ENCODE data around the gene OR2B2. TPM values are rescaled to one million over a fixed set of nuclear protein-coding genes. Genes with fewer than 3 reads are reported as not detected.

OR2B2 gene
- total RNA-seq, 1 experiment from 2014 or later: not detected

DNA sequence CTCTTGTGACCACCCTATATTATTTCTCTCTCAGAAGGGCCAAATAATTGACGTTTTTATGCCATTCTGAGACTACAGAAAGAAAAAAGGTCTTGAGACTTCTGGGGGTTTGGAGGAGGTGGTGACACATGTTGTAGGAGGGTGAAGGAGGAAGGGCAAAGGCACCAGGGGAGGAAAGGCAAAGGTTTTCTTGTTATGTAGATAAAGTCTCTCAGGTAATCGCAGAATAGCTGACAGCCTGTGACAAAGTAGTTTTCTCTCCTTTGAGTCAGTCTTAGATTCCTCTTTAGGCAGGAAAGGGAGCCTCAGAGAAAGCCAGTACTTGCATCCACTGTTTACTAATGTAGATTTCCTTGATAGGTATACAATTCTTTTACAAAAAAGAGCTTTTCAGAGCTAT, 23.6 kb downstream of the OR2B2 start:
- peak overlapping the region; percentile 24 for H3K27ac ChIP-seq (ENCODE audit: low read depth, low read length, poor library complexity, severe bottlenecking)
- no TSS peak for BruUV-seq (replicated peaks)
- POLR2A ChIA-PET (ENCODE audit: low non-redundant PET): interaction anchor here (0.6 kb wide), 1 partner anchor 756 kb away, joined by 3 read pairs; a partner anchor contains a TSS
- no peaks in the 10 kb centered on the region for H3K36me3 ChIP-seq (ENCODE audit: insufficient read depth, low read length, poor library complexity, severe bottlenecking)
- H3K4me3 ChIP-seq (ENCODE audit: low read depth, low read length, poor library complexity, severe bottlenecking): no peak overlapping the region
- no peaks in the 10 kb centered on the region for H3K27me3 ChIP-seq (replicated peaks; ENCODE audit: insufficient read depth, low read depth, low read length, poor library complexity)
- no peak for TF ChIP-seq EZH2 (IDR thresholded peaks at IDR 0.05; ENCODE audit: borderline replicate concordance, low read depth, low read length, poor library complexity, severe bottlenecking)
- no peak for TF ChIP-seq CTCF (conservative IDR thresholded peaks at IDR 0.05; ENCODE audit: low read depth, low read length)
- no peak for DNase-seq (ENCODE audit: low spot score)
- peaks cover 11% of the 10 kb centered on the region for H3K4me1 ChIP-seq (ENCODE audit: insufficient read depth, low read length, poor library complexity, severe bottlenecking)
- CTCF ChIA-PET: no interaction called here
- intact Hi-C loops (cut with micrococcal nuclease; ENCODE audit: unreplicated experiment): no loop called here
- H3K9me3 ChIP-seq (ENCODE audit: low read depth, low read length, poor library complexity, severe bottlenecking): no peaks in the 10 kb centered on the region

GRCh38 chr6:27886073-27886472, 26.1 kb downstream of the OR2B2 start:
- DNase-seq (ENCODE audit: low spot score): no peak
- ChIA-PET POLR2A (ENCODE audit: low non-redundant PET) (no interaction called here), CTCF (no interaction called here)
- Histone ChIP-seq H3K4me1 (ENCODE audit: insufficient read depth, low read length, poor library complexity, severe bottlenecking) (peaks cover 11% of the 10 kb centered on the region), H3K36me3 (ENCODE audit: insufficient read depth, low read length, poor library complexity, severe bottlenecking) (no peaks in the 10 kb centered on the region), H3K9me3 (ENCODE audit: low read depth, low read length, poor library complexity, severe bottlenecking) (no peaks in the 10 kb centered on the region), H3K27ac (ENCODE audit: low read depth, low read length, poor library complexity, severe bottlenecking) (no peak overlapping the region), H3K27me3 (replicated peaks; ENCODE audit: insufficient read depth, low read depth, low read length, poor library complexity) (no peaks in the 10 kb centered on the region), H3K4me3 (ENCODE audit: low read depth, low read length, poor library complexity, severe bottlenecking) (no peak overlapping the region)
- TF ChIP-seq CTCF (conservative IDR thresholded peaks at IDR 0.05; ENCODE audit: low read depth, low read length): no peak
- no TSS peak for BruUV-seq (replicated peaks)
- intact Hi-C loops (cut with micrococcal nuclease; ENCODE audit: unreplicated experiment): no loop called here

DNA sequence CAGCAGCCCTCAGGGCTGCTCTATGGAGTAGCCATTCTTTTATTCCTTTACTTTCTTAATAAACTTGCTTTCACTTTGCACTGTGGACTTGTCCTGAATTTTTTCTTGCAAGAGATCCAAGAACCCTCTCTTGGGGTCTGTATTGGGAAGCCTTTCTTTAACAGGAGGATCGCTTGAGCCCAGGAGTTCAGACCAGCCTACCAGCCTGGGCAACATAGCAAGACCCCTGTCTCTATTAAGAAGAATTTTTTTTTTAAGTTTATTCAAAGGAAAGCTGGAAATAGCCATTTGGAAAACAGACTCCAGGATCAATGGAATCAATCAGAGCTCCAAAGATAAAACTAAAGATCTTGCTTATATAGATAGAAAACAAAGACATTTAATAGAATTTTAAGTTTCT, 29.1 kb downstream of the OR2B2 start:
- Histone ChIP-seq H3K9me3 (ENCODE audit: low read depth, low read length, poor library complexity, severe bottlenecking) (no peaks in the 10 kb centered on the region), H3K4me3 (ENCODE audit: low read depth, low read length, poor library complexity, severe bottlenecking) (no peak overlapping the region), H3K36me3 (ENCODE audit: insufficient read depth, low read length, poor library complexity, severe bottlenecking) (no peaks in the 10 kb centered on the region), H3K27me3 (replicated peaks; ENCODE audit: insufficient read depth, low read depth, low read length, poor library complexity) (no peaks in the 10 kb centered on the region), H3K4me1 (ENCODE audit: insufficient read depth, low read length, poor library complexity, severe bottlenecking) (no peaks in the 10 kb centered on the region), H3K27ac (ENCODE audit: low read depth, low read length, poor library complexity, severe bottlenecking) (peak overlapping the region; percentile 23)
- POLR2A ChIA-PET (ENCODE audit: low non-redundant PET): interaction anchor here (0.6 kb wide), 1 partner anchor 16 kb away, joined by 3 read pairs; no protein-coding TSS in a partner anchor
- intact Hi-C loops (cut with micrococcal nuclease; ENCODE audit: unreplicated experiment): no loop called here
- no peak for TF ChIP-seq CTCF (conservative IDR thresholded peaks at IDR 0.05; ENCODE audit: low read depth, low read length)
- no peak for TF ChIP-seq EZH2 (IDR thresholded peaks at IDR 0.05; ENCODE audit: borderline replicate concordance, low read depth, low read length, poor library complexity, severe bottlenecking)
- DNase-seq (ENCODE audit: low spot score): no peak
- BruUV-seq (replicated peaks): no TSS peak
- CTCF ChIA-PET: no interaction called here
